A549 treated with Hydrocortisone at 1 μM for 4 hours (cell line): Measurements from ENCODE around the gene ALG6. TPM values are rescaled to one million over a fixed set of nuclear protein-coding genes. Genes with fewer than 3 reads are reported as not detected.

Experiments
- total RNA-seq: library from RNA; stranded (reverse); fragments of 200-300 nt; extraction: Qiagen RNA extraction; gene quantifications from 5 replicates; pipeline ENCODE4 v1.2.3, GENCODE V29; 2022

Gene ALG6
- 5.1 to 6.1 TPM (median 5.7 TPM) in 5 replicates for total RNA-seq

DNA sequence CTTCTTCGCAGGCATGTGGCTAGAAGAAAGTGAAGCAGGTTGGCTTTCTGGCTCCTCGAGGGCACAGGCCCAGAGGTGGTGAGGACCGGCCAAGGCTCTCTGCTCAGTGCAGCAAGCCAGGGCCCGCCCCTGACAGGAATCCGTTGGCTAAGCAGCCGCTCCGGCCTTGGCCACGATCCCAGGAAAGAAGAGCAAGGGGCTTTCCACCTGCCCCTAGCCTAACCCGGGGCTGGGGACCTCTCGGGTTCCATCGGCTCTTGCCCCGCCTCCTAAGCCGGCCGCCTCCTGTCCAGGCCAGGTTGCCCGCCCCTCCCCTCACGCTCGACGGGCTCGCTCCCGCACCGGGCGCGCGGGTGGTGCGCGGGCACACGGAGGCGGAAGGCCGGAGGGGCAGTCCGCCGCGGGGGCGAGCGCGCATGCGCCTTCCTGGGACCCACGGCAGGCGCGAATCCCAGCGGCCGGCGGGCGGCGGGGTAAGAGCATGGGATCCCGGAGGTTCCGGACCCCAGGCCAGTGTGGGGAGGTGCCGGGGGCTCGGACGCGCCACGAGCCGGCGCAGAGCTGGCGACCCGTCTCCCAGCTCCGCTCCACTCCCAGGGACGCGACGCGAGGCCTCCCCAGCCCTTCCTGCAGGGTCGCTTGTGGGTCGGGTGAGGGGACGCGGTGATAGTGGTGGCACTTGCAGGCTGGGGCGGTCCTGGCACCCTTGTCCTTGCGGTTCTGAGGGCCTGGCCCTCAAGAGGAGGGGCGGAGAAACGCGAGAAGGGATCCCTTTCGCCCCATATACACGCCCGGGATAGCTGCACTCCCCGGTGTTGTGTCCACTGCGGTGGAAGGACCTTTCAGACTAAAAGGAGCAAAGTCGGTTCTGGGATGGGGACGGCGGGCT lies at the start of gene ALG6:
Gene ALG6 (plus strand): TSS at position 413 of the 889 bp plus-strand sequence. CDS start 3,351 bp downstream, outside the sequence.

DNA sequence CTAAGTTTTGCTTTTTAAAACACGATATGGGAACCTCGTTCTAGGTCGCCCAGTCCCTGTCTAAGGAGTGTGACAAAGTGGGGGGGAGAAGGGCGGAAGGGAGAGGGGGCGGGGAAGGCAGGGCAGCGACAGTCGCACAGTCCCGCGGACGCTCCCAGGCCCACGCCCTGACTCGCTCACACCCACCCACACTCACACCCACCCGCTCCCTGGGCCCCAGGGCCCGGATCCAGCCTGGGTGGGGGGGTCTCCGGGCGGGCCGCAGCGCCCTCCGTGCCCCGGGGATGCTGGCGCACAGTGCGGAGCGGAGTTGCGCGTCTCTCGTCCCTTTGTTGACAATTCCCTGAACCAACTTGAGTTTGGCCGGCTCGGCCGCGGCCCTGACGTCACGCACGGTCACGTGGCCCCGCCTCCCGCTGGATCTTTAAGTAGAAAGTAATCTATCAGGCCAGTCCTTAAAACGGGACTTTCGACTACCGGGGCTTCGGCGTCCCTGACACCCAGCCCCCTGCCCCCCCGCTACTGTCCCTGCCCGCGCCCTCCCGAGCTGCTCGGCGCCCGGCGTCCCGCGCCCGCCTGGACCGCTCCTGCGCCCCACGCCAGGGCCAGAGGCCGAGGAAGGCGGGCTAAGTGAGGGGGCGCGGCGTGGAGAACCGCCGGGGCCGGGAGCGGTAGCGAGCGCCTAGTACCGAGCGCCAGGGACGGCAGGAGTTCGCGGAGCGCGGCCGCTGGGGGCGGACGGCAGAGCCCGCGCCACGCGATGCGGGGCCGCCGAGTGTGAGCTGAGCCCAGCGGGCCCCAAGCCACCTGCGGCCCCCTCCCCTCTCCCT lies 45.1 kb upstream of the ALG6 start, which contains the start of gene FOXD3:
Gene FOXD3 (plus strand): TSS at position 454 of the 830 bp plus-strand sequence. CDS start 492 bp downstream, outside the sequence.

Other genes with a start within 250 kb of the ALG6 start
- gene FOXD3, start 45.1 kb upstream of the ALG6 start, total RNA-seq = 0.59 to 0.92 TPM (median 0.80 TPM) in 5 replicates
- 21.0 to 27.4 TPM (median 22.6 TPM) in 5 replicates for gene ITGB3BP, start 155.6 kb downstream of the ALG6 start, total RNA-seq
- gene EFCAB7, start 155.9 kb downstream of the ALG6 start, total RNA-seq = 2.1 to 3.5 TPM (median 3.0 TPM) in 5 replicates
- gene PGM1, start 225.8 kb downstream of the ALG6 start, total RNA-seq = 31.6 to 41.7 TPM (median 36.6 TPM) in 5 replicates